ENCODE data around the gene DSC2.

DNA sequence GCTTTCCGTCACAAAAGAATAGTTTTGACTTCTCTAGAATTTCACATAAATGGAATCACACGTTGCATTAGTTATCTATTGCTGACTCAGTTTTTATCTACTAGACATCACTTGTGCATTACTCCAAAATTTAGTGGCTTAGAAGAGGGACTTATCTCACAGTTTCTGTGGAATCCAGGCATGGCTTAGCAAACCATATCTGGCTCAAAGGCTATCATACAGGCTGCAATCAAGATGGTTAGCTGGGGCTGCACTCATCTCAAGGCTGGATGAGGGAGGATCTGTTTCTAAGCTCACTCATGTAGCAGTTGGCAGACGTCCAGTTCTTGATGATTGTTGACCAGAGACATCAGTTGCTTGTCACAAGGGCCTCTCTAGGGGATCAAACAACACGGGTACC lies 53.0 kb downstream of the DSC2 start:
- no peak for TF ChIP-seq CTCF (IDR thresholded peaks at IDR 0.05; ENCODE audit: low read depth, low read length)
- TF ChIP-seq EZH2phosphoT487 (IDR thresholded peaks at IDR 0.05; ENCODE audit: low read depth): no peak

All from OCI-LY3 (cell line).